ENCODE results near the gene RHOD. TPM values are rescaled to one million over a fixed set of nuclear protein-coding genes. Genes with fewer than 3 reads are reported as not detected.

Gene RHOD
- total RNA-seq, 1 donor from 2014 or later, result 16.7 TPM

DNA sequence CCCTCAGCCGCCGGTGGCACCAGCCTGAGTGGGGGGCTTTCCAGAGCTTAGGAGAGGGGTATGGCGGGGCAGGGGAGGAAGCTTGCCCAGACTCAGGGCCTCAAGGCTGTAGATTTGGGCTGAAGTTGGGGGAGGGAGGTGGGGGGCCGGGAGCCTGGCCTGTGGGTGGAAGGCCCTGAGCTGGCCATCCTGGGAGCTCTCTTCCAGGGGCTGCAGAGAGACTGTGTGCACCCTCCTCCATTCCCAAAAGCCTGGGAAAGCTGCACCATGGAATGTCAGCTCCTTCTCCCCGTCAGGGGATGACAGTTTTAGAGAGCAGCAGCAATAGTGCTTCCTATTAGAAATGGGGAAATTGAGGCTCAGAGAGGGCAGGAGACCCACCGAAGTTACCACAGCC, 32.7 kb upstream of the RHOD start:
- ATAC-seq (no peak), DNase-seq (no peak)
- H3K4me1 ChIP-seq, result peaks cover 11% of the 10 kb centered on the region
- H3K4me3 ChIP-seq, result no peak overlapping the region
- intact Hi-C loops (cut with DNase I), result no loop called here
- H3K36me3 ChIP-seq, result no peaks in the 10 kb centered on the region
- TF ChIP-seq, protein P1, sequence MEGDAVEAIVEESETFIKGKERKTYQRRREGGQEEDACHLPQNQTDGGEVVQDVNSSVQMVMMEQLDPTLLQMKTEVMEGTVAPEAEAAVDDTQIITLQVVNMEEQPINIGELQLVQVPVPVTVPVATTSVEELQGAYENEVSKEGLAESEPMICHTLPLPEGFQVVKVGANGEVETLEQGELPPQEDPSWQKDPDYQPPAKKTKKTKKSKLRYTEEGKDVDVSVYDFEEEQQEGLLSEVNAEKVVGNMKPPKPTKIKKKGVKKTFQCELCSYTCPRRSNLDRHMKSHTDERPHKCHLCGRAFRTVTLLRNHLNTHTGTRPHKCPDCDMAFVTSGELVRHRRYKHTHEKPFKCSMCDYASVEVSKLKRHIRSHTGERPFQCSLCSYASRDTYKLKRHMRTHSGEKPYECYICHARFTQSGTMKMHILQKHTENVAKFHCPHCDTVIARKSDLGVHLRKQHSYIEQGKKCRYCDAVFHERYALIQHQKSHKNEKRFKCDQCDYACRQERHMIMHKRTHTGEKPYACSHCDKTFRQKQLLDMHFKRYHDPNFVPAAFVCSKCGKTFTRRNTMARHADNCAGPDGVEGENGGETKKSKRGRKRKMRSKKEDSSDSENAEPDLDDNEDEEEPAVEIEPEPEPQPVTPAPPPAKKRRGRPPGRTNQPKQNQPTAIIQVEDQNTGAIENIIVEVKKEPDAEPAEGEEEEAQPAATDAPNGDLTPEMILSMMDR (IDR thresholded peaks at IDR 0.05), result no peak
- H3K27ac ChIP-seq, result no peak overlapping the region
- H3K9me3 ChIP-seq, result no peaks in the 10 kb centered on the region
- peaks cover 22% of the 10 kb centered on the region for H3K27me3 ChIP-seq

DNA sequence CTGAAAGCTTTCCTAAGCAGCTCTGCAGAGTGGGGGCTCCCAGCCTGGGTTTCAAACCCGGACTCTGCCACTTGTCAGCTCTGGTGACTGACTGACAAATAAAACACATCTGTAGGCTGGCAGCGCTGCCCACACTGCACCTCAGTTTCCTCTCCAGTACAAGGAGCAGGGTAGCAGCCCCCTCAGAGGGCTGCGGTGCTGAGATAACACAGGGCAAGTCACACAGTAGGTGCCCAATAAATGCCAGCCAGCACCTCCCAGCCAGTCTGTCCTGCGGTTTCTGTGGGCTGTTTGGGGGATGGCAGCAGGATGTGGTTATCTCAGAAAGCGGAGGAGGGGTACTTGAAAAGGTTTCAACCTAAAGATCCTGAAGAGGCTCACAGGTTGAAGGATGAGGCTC, 32.2 kb upstream of the RHOD start:
- Histone ChIP-seq H3K27me3 (peaks cover 22% of the 10 kb centered on the region), H3K9me3 (no peaks in the 10 kb centered on the region), H3K36me3 (no peaks in the 10 kb centered on the region), H3K4me3 (no peak overlapping the region), H3K27ac (no peak overlapping the region), H3K4me1 (peaks cover 11% of the 10 kb centered on the region)
- ATAC-seq (no peak), DNase-seq (no peak)
- intact Hi-C loops (cut with DNase I), result no loop called here
- TF ChIP-seq, protein P1 (IDR thresholded peaks at IDR 0.05), result no peak

DNA sequence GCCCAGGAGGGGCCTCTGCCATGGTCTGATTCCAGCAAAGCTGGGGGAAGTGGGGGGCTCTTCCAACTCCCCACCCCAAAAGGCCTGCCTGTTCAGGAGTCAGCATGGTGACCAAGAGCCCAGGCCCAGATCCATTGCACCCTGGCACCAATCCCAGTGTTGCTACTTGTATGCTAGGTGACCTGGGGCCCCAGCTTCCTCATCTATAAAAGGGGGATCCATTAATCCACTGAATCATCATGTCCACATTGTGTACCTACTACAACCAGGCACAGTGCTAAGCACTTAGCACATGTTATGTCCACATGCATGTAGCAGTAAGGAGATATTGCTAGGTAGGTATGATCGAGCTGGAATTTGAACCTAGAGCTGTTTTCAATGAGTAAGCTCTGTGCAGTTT, 31.7 kb upstream of the RHOD start:
- H3K36me3 ChIP-seq, result no peaks in the 10 kb centered on the region
- intact Hi-C loops (cut with DNase I), result no loop called here
- DNase-seq, result no peak

DNA sequence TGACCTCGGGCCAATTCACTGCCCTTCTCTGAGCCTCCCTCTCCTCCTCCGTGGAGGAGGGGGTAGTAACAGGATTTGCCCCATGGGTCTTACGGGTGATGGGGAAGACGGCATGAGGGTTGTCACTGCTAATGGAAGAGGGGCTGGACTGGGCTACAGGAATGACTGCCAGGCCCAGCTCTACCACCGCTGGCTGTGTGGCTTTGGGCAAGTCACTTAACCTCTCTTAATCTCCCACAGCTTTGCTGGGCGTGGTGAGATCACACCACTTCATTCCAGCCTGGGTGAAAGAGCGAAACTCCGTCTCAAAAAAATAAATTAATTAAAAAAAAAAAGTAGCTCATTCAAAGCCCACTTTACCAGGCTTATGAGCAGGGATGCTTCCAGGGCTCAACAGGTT, 30.9 kb upstream of the RHOD start:
- Histone ChIP-seq H3K36me3 (no peaks in the 10 kb centered on the region), H3K9me3 (no peaks in the 10 kb centered on the region), H3K27me3 (peaks cover 22% of the 10 kb centered on the region), H3K27ac (no peak overlapping the region), H3K4me1 (peaks cover 11% of the 10 kb centered on the region), H3K4me3 (no peak overlapping the region)
- DNase-seq (no peak), ATAC-seq (no peak)
- intact Hi-C loops (cut with DNase I), result no loop called here
- TF ChIP-seq, protein P1 (IDR thresholded peaks at IDR 0.05), result no peak

More for the DNA sequence above, 31.7 kb upstream of the RHOD start:
- ATAC-seq, result no peak
- no peak overlapping the region for H3K27ac ChIP-seq
- H3K4me1 ChIP-seq, result peaks cover 11% of the 10 kb centered on the region
- H3K9me3 ChIP-seq, result no peaks in the 10 kb centered on the region
- H3K4me3 ChIP-seq, result no peak overlapping the region
- TF ChIP-seq, protein P1 (IDR thresholded peaks at IDR 0.05), result no peak
- H3K27me3 ChIP-seq, result peaks cover 22% of the 10 kb centered on the region

GRCh38 chr11:67026941-67027340, 29.7 kb upstream of the RHOD start:
- Histone ChIP-seq H3K4me1 (peaks cover 11% of the 10 kb centered on the region), H3K36me3 (no peaks in the 10 kb centered on the region), H3K9me3 (no peaks in the 10 kb centered on the region), H3K27ac (no peak overlapping the region), H3K27me3 (peaks cover 22% of the 10 kb centered on the region), H3K4me3 (no peak overlapping the region)
- intact Hi-C loops (cut with DNase I), result no loop called here
- ATAC-seq, result no peak
- TF ChIP-seq, protein P1 (IDR thresholded peaks at IDR 0.05), result no peak
- no peak for DNase-seq

DNA sequence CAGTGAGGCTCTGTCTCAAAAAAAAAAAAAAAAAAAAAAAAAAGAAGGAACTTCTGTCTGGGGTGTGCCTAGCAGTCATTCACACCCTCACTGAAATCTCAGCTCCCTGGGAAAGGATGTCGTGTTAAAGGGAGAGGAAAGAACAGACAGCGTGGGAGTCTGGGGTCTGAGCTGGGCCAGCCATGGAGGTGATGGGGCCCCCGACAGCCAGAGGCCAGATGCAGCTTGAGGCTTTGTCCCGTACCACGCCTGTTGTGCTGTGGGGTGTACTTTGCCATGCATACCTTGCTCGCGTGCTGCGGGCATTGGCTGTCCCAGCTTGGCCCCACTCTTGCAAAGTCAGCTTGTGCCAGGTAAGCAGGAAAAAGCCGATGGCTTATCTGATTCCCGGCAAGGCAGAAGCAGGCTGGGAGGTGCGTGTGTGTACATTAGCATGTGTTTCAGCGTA, 29.1 kb upstream of the RHOD start:
- no peak for DNase-seq

More for the DNA sequence above, 29.1 kb upstream of the RHOD start:
- Histone ChIP-seq H3K4me1 (peaks cover 9% of the 10 kb centered on the region), H3K27ac (no peak overlapping the region), H3K36me3 (no peaks in the 10 kb centered on the region), H3K27me3 (peaks cover 18% of the 10 kb centered on the region), H3K9me3 (no peaks in the 10 kb centered on the region), H3K4me3 (no peak overlapping the region)
- ATAC-seq, result no peak
- TF ChIP-seq, protein P1 (IDR thresholded peaks at IDR 0.05), result no peak
- intact Hi-C loops (cut with DNase I), result no loop called here
